GM12891 (cell line): ENCODE data around the gene MROH2A.

ENCODE experiments used
- POLR2A ChIP-seq: IDR thresholded peaks from 2 replicates; pipeline ENCODE4 v1.6.1; 2011; ENCODE audit warnings: low read depth, low read length, control low read depth
- POLR2AphosphoS5 ChIP-seq: IDR thresholded peaks from 2 replicates; pipeline ENCODE4 v1.6.1; 2011; ENCODE audit warnings: low read depth, low read length, control low read depth
- SPI1 ChIP-seq: IDR thresholded peaks from 2 replicates; pipeline ENCODE4 v1.6.1; 2011; ENCODE audit warnings: low read depth, low read length, control low read depth
- TAF1 ChIP-seq: IDR thresholded peaks from 2 replicates; pipeline ENCODE4 v1.6.1; 2011; ENCODE audit warnings: low read depth, low read length, control low read depth

DNA sequence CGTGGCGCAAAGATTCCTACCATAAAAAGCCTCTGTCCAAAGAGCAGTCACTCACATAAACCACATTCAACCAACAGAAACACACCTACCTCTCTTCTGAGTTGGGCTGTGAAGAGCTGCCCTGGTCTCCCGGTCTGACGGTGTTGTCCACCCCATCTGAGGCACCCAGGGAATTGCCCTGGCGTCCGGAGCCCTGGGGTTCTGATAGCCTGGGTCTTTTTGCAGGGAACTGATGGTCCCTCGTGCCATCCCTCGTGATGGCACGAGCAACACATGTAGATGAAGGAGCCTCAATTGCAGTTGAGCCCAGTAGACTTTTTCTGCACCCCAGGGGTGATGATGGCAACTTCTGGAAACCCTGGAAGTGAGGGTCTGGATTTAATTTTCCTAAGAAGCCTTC lies 62.4 kb downstream of the MROH2A start:
- TF ChIP-seq POLR2AphosphoS5 = no peak
- TF ChIP-seq SPI1 = no peak
- TF ChIP-seq POLR2A = no peak
- no peak for TF ChIP-seq TAF1
